SU-DHL-6 (cell line): ENCODE data around the gene SFMBT2.

Experiments used
- H2AFZ ChIP-seq: fragments of 200-600 bp; sonication (generic); 2 replicates; pipeline ENCODE4 v1.6.1; 2014; ENCODE audit warnings: low read depth, mild to moderate bottlenecking, moderate library complexity, mixed read lengths, antibody characterized with exemption, low read length; ENCODE audit not compliant: severe bottlenecking
- H3F3A ChIP-seq: fragments of 200-600 bp; shearing (Covaris generic); 2 replicates; pipeline ENCODE4 v1.6.0; 2016; ENCODE audit warnings: antibody characterized with exemption, mild to moderate bottlenecking; ENCODE audit not compliant: insufficient read depth
- H3K27ac ChIP-seq: fragments of 200-600 bp; sonication (generic); 2 replicates; pipeline ENCODE4 v1.5.1; 2016; ENCODE audit warnings: low read depth, mild to moderate bottlenecking, low read length, moderate library complexity, mixed read lengths
- H3K27me3 ChIP-seq: fragments of 200-600 bp; sonication (generic), shearing (Covaris generic); 2 replicates; pipeline ENCODE4 v1.6.0; 2014; ENCODE audit warnings: mild to moderate bottlenecking, low read length
- H3K36me3 ChIP-seq: fragments of 200-600 bp; sonication (generic); 2 replicates; pipeline ENCODE4 v1.6.1; 2014; ENCODE audit warnings: mild to moderate bottlenecking, low read length, mixed read lengths
- H3K4me2 ChIP-seq: fragments of 300-600, 200-600 bp; shearing (Covaris generic), sonication (generic); 2 replicates; pipeline ENCODE4 v1.6.0; 2014; ENCODE audit warnings: low read length, low read depth, mild to moderate bottlenecking; ENCODE audit not compliant: poor library complexity, severe bottlenecking
- H3K4me3 ChIP-seq: fragments of 200-600 bp; sonication (generic); 2 replicates; pipeline ENCODE4 v1.5.1; 2014; ENCODE audit warnings: antibody characterized with exemption, low read length, mild to moderate bottlenecking, mixed read lengths; ENCODE audit not compliant: insufficient read depth, poor library complexity, severe bottlenecking
- H3K79me2 ChIP-seq: fragments of 200-600 bp; sonication (generic); 2 replicates; pipeline ENCODE4 v1.6.1; 2014; ENCODE audit warnings: mild to moderate bottlenecking, low read length, moderate library complexity; ENCODE audit not compliant: insufficient read depth
- H3K9ac ChIP-seq: fragments of 200-600 bp; sonication (generic); 2 replicates; pipeline ENCODE4 v1.7.0; 2014; ENCODE audit warnings: mild to moderate bottlenecking, low read length
- H3K9me2 ChIP-seq: fragments of 200-600 bp; sonication (generic); replicated peaks from 2 replicates; pipeline ENCODE4 v1.6.1; 2014; ENCODE audit warnings: low read length; ENCODE audit not compliant: insufficient read depth
- H3K9me3 ChIP-seq: fragments of 200-600 bp; sonication (generic); 2 replicates; pipeline ENCODE4 v1.6.1; 2014; ENCODE audit warnings: low read length, mixed read lengths; ENCODE audit not compliant: insufficient read depth
- H4K20me1 ChIP-seq: fragments of 200-600 bp; sonication (generic); 2 replicates; pipeline ENCODE4 v1.6.1; 2014; ENCODE audit warnings: low read depth, mild to moderate bottlenecking, antibody characterized with exemption, low read length, moderate library complexity, mixed read lengths
- EZH2phosphoT487 ChIP-seq: fragments of 200-600 bp; sonication (generic), shearing (Covaris generic); conservative IDR thresholded peaks from 2 replicates; pipeline ENCODE4 v1.6.1; 2018; ENCODE audit warnings: mild to moderate bottlenecking, antibody characterized with exemption, low read length, moderate library complexity, mixed read lengths
- TF ChIP-seq, protein P1 (sequence below): fragments of 200-600 bp; sonication (generic); IDR thresholded peaks from one replicate; pipeline ENCODE4 v1.5.1; 2017; ENCODE audit warnings: antibody characterized with exemption, mild to moderate bottlenecking, low read length, moderate library complexity; ENCODE audit not compliant: insufficient read depth, poor library complexity, severe bottlenecking

The SFMBT2 gene

GRCh38 chr10:7230951-7231350 lies 179.9 kb downstream of the SFMBT2 start:
- H3K9ac ChIP-seq, result no peak overlapping the region
- H3K9me2 ChIP-seq, result no peaks in the 10 kb centered on the region
- no peak overlapping the region for H3K4me3 ChIP-seq
- H4K20me1 ChIP-seq, result no peaks in the 10 kb centered on the region
- H3K79me2 ChIP-seq, result no peaks in the 10 kb centered on the region
- no peaks in the 10 kb centered on the region for H3F3A ChIP-seq
- H3K27me3 ChIP-seq, result no peaks in the 10 kb centered on the region
- H3K36me3 ChIP-seq, result peaks cover 7% of the 10 kb centered on the region; the same call in 1 of the 2 replicates
- no peak overlapping the region for H3K4me2 ChIP-seq
- H3K9me3 ChIP-seq, result no peaks in the 10 kb centered on the region
- no peak for TF ChIP-seq EZH2phosphoT487
- TF ChIP-seq, protein P1, sequence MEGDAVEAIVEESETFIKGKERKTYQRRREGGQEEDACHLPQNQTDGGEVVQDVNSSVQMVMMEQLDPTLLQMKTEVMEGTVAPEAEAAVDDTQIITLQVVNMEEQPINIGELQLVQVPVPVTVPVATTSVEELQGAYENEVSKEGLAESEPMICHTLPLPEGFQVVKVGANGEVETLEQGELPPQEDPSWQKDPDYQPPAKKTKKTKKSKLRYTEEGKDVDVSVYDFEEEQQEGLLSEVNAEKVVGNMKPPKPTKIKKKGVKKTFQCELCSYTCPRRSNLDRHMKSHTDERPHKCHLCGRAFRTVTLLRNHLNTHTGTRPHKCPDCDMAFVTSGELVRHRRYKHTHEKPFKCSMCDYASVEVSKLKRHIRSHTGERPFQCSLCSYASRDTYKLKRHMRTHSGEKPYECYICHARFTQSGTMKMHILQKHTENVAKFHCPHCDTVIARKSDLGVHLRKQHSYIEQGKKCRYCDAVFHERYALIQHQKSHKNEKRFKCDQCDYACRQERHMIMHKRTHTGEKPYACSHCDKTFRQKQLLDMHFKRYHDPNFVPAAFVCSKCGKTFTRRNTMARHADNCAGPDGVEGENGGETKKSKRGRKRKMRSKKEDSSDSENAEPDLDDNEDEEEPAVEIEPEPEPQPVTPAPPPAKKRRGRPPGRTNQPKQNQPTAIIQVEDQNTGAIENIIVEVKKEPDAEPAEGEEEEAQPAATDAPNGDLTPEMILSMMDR, result no peak
- H2AFZ ChIP-seq, result no peak overlapping the region
- no peak overlapping the region for H3K27ac ChIP-seq

GRCh38 chr10:7230036-7230435 lies 180.8 kb downstream of the SFMBT2 start:
- TF ChIP-seq, protein P1, result no peak
- TF ChIP-seq EZH2phosphoT487, result no peak

DNA sequence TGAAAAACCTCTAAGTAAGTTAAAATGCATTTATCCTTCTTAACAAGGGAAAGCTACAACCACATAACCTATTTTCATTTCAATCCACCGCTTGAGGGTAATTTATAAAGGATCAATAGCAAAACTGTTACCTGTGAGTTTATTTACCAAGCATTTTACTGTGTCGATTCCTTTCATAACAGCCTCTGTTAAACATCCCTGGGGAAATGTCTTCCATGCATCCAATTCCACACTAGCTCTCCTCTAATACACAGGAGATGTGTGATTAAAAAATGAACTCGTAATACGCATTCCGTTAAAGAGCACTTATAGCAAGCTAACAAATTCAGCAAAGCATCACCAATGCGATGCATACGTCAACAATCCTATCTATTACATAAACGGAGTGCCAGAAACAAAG lies 185.7 kb downstream of the SFMBT2 start:
- H4K20me1 ChIP-seq, result no peaks in the 10 kb centered on the region
- no peaks in the 10 kb centered on the region for H3K79me2 ChIP-seq
- no peak overlapping the region for H3K27ac ChIP-seq
- no peaks in the 10 kb centered on the region for H3K27me3 ChIP-seq
- H3F3A ChIP-seq, result no peaks in the 10 kb centered on the region
- no peak overlapping the region for H2AFZ ChIP-seq
- TF ChIP-seq, protein P1, result no peak
- TF ChIP-seq EZH2phosphoT487, result no peak
- H3K4me2 ChIP-seq, result no peak overlapping the region
- no peak overlapping the region for H3K4me3 ChIP-seq
- H3K36me3 ChIP-seq, result peaks cover 27% of the 10 kb centered on the region; the same call in 1 of the 2 replicates
- H3K9me2 ChIP-seq, result no peaks in the 10 kb centered on the region
- H3K9ac ChIP-seq, result no peak overlapping the region
- H3K9me3 ChIP-seq, result peaks cover 4% of the 10 kb centered on the region; the same call in 1 of the 2 replicates

More at GRCh38 chr10:7230036-7230435, 180.8 kb downstream of the SFMBT2 start:
- Histone ChIP-seq H3K79me2 (no peaks in the 10 kb centered on the region), H3K36me3 (peaks cover 11% of the 10 kb centered on the region; the same call in 1 of the 2 replicates), H3K9ac (no peak overlapping the region), H3K4me3 (no peak overlapping the region), H2AFZ (no peak overlapping the region), H3K27me3 (no peaks in the 10 kb centered on the region), H3F3A (no peaks in the 10 kb centered on the region), H4K20me1 (no peaks in the 10 kb centered on the region), H3K27ac (no peak overlapping the region), H3K9me2 (no peaks in the 10 kb centered on the region), H3K4me2 (no peak overlapping the region), H3K9me3 (no peaks in the 10 kb centered on the region)
